OCI-LY1 (cell line): ENCODE data around the gene BRSK1.

Experiments
- H2AFZ ChIP-seq: fragments of 200-600 bp; sonication (generic), shearing (Covaris generic); 2 replicates; pipeline ENCODE4 v1.6.0; 2014; ENCODE audit warnings: antibody characterized with exemption, mild to moderate bottlenecking, low read length
- H3F3A ChIP-seq: fragments of 200-600 bp; sonication (generic), shearing (Covaris generic); 2 replicates; pipeline ENCODE4 v1.6.0; 2014; ENCODE audit warnings: mild to moderate bottlenecking, antibody characterized with exemption, low read length, moderate library complexity; ENCODE audit not compliant: insufficient read depth
- H3K27ac ChIP-seq: fragments of 200-600 bp; sonication (generic); 2 replicates; pipeline ENCODE4 v1.5.1; 2014; ENCODE audit warnings: low read length, mixed run types, mild to moderate bottlenecking, low read depth; ENCODE audit not compliant: poor library complexity, severe bottlenecking
- H3K27me3 ChIP-seq: fragments of 200-600 bp; sonication (generic); 2 replicates; pipeline ENCODE4 v1.6.0; 2014; ENCODE audit warnings: antibody characterized with exemption, mild to moderate bottlenecking, low read length, moderate library complexity; ENCODE audit not compliant: insufficient read depth
- H3K36me3 ChIP-seq: fragments of 200-600 bp; sonication (generic); 2 replicates; pipeline ENCODE4 v1.6.1; 2014; ENCODE audit warnings: mild to moderate bottlenecking, antibody characterized with exemption, low read length, moderate library complexity, mixed read lengths; ENCODE audit not compliant: insufficient read depth
- H3K4me1 ChIP-seq: fragments of 200-600 bp; sonication (generic); 2 replicates; pipeline ENCODE4 v1.5.1; 2014; ENCODE audit warnings: mild to moderate bottlenecking, low read length, moderate library complexity; ENCODE audit not compliant: insufficient read depth, severe bottlenecking
- H3K4me2 ChIP-seq: fragments of 200-600 bp; sonication (generic), shearing (Covaris generic); 2 replicates; pipeline ENCODE4 v1.6.1; 2014; ENCODE audit warnings: low read length
- H3K4me3 ChIP-seq: fragments of 200-600 bp; sonication (generic); 2 replicates; pipeline ENCODE4 v1.5.1; 2014; ENCODE audit warnings: low read length, low read depth, mild to moderate bottlenecking, mixed read lengths; ENCODE audit not compliant: poor library complexity, severe bottlenecking
- H3K79me2 ChIP-seq: fragments of 200-600 bp; shearing (Covaris generic); 2 replicates; pipeline ENCODE4 v1.6.1; 2016; ENCODE audit warnings: mixed run types, low read length, mixed read lengths; ENCODE audit not compliant: insufficient read depth
- H3K9ac ChIP-seq: fragments of 200-600 bp; sonication (generic), shearing (Covaris generic); 2 replicates; pipeline ENCODE4 v1.6.1; 2014; ENCODE audit warnings: mild to moderate bottlenecking, low read length, mixed read lengths
- H3K9me2 ChIP-seq: fragments of 200-600 bp; sonication (generic), shearing (Covaris generic); 2 replicates; pipeline ENCODE4 v1.6.1; 2014; ENCODE audit warnings: low read depth, mild to moderate bottlenecking, low read length, mixed read lengths
- H3K9me3 ChIP-seq: fragments of 200-600 bp; shearing (Covaris generic); 2 replicates; pipeline ENCODE4 v1.6.1; 2014; ENCODE audit warnings: low read length, mixed read lengths
- H4K20me1 ChIP-seq: fragments of 200-600 bp; sonication (generic), shearing (Covaris generic); 2 replicates; pipeline ENCODE4 v1.6.0; 2016; ENCODE audit warnings: mild to moderate bottlenecking, low read length; ENCODE audit not compliant: insufficient read depth
- EZH2 ChIP-seq: fragments of 200-600 bp; sonication (generic), shearing (Covaris generic); IDR thresholded peaks from 2 replicates; pipeline ENCODE4 v1.8.0; 2017; ENCODE audit warnings: borderline replicate concordance, mixed run types, mild to moderate bottlenecking, antibody characterized with exemption, low read length, moderate library complexity, mixed read lengths
- TF ChIP-seq, protein P1 (sequence below): fragments of 200-600 bp; sonication (generic), shearing (Covaris generic); IDR thresholded peaks from 2 replicates; pipeline ENCODE4 v1.5.1; 2017; ENCODE audit warnings: mild to moderate bottlenecking, antibody characterized with exemption, low read length, moderate library complexity, mixed read lengths

Gene BRSK1

DNA sequence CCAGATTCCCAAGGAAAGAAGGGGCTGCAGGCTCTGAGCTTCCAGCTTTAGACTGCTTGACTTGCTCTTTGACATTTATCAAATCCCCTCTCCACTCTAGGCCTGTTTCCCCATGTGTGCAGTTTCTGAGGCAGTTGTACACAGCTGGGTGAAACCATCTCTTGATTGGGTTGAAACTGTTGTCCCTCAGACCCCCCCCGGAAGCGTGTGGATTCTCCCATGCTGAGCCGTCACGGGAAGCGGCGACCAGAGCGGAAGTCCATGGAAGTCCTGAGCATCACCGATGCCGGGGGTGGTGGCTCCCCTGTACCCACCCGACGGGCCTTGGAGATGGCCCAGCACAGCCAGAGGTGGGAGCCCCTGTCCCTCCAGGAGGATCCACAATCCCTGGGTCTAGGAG is 19.7 kb downstream of the BRSK1 start:
- Histone ChIP-seq H3K4me3 (no peak overlapping the region), H3K4me2 (no peak overlapping the region), H3K9me3 (no peaks in the 10 kb centered on the region), H3K36me3 (peaks cover 12% of the 10 kb centered on the region), H4K20me1 (no peaks in the 10 kb centered on the region), H3K9ac (no peak overlapping the region), H3K4me1 (peaks cover 35% of the 10 kb centered on the region), H3F3A (no peaks in the 10 kb centered on the region), H3K9me2 (no peaks in the 10 kb centered on the region), H3K79me2 (no peaks in the 10 kb centered on the region), H2AFZ (no peak overlapping the region), H3K27ac (no peak overlapping the region), H3K27me3 (no peaks in the 10 kb centered on the region)
- TF ChIP-seq EZH2 = no peak

DNA sequence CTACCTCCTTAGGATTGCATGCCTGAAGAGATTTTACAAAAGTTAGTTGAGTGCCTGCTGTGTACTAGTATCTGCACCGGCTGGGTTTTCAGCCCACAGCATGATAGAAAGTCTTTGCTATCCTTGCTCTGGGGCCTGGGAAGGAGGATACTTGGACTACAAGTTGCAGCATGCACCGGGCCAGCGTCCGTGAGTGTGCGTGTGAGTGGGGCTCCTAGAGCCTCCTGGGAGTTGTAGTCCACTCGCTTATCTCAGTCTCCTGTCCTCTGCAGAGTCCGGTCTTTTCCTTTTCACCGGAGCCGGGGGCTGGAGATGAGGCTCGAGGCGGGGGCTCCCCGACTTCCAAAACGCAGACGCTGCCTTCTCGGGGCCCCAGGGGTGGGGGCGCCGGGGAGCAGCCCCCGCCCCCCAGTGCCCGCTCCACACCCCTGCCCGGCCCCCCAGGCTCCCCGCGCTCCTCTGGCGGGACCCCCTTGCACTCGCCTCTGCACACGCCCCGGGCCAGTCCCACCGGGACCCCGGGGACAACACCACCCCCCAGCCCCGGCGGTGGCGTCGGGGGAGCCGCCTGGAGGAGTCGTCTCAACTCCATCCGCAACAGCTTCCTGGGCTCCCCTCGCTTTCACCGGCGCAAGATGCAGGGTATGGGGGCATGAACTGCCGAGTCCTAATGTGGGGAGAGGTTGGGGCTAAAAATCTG is 20.6 kb downstream of the BRSK1 start:
- Histone ChIP-seq H3K9me2 (no peaks in the 10 kb centered on the region), H3K4me3 (no peak overlapping the region), H3K9ac (no peak overlapping the region), H3K9me3 (no peaks in the 10 kb centered on the region), H3K79me2 (no peaks in the 10 kb centered on the region), H3K27ac (no peak overlapping the region), H3K4me2 (no peak overlapping the region), H3F3A (no peaks in the 10 kb centered on the region), H3K36me3 (peaks cover 19% of the 10 kb centered on the region), H2AFZ (no peak overlapping the region), H3K4me1 (peaks cover 28% of the 10 kb centered on the region), H4K20me1 (no peaks in the 10 kb centered on the region), H3K27me3 (no peaks in the 10 kb centered on the region)
- no peak for TF ChIP-seq EZH2
- TF ChIP-seq, protein P1, sequence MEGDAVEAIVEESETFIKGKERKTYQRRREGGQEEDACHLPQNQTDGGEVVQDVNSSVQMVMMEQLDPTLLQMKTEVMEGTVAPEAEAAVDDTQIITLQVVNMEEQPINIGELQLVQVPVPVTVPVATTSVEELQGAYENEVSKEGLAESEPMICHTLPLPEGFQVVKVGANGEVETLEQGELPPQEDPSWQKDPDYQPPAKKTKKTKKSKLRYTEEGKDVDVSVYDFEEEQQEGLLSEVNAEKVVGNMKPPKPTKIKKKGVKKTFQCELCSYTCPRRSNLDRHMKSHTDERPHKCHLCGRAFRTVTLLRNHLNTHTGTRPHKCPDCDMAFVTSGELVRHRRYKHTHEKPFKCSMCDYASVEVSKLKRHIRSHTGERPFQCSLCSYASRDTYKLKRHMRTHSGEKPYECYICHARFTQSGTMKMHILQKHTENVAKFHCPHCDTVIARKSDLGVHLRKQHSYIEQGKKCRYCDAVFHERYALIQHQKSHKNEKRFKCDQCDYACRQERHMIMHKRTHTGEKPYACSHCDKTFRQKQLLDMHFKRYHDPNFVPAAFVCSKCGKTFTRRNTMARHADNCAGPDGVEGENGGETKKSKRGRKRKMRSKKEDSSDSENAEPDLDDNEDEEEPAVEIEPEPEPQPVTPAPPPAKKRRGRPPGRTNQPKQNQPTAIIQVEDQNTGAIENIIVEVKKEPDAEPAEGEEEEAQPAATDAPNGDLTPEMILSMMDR = no peak

DNA sequence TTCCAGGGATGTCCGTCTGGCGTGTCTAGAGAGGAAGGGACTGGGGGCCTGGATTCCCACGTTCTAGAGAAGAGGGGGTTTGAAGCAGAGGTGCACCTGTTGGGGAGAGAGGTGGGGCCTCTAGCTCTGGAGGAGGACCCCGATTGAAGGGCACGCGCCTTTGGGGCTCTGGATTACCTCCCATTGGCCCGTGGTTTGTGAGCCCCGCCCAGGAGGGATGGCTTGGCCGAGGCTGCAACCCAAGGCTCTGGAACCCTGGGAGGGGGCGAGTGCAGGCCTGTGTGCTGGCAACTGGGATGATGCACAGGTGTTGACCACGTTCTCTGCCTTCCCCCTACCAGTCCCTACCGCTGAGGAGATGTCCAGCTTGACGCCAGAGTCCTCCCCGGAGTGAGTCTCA is 21.2 kb downstream of the BRSK1 start:
- Histone ChIP-seq H3K79me2 (no peaks in the 10 kb centered on the region), H3K4me3 (no peak overlapping the region), H3K4me2 (no peak overlapping the region), H2AFZ (no peak overlapping the region), H3K36me3 (peaks cover 23% of the 10 kb centered on the region), H3K27ac (no peak overlapping the region), H3F3A (no peaks in the 10 kb centered on the region), H3K9me3 (no peaks in the 10 kb centered on the region), H3K9me2 (no peaks in the 10 kb centered on the region), H3K27me3 (no peaks in the 10 kb centered on the region), H4K20me1 (no peaks in the 10 kb centered on the region), H3K9ac (no peak overlapping the region), H3K4me1 (peaks cover 31% of the 10 kb centered on the region)
- no peak for TF ChIP-seq EZH2
- TF ChIP-seq, protein P1 = no peak

- Histone ChIP-seq H3K27ac (no peak overlapping the region), H4K20me1 (no peaks in the 10 kb centered on the region), H2AFZ (no peak overlapping the region), H3K36me3 (peaks cover 23% of the 10 kb centered on the region), H3K4me2 (no peak overlapping the region), H3K4me1 (peaks cover 36% of the 10 kb centered on the region), H3K9ac (no peak overlapping the region), H3K4me3 (no peak overlapping the region), H3K9me2 (no peaks in the 10 kb centered on the region), H3F3A (no peaks in the 10 kb centered on the region), H3K9me3 (no peaks in the 10 kb centered on the region), H3K27me3 (no peaks in the 10 kb centered on the region), H3K79me2 (no peaks in the 10 kb centered on the region)
- TF ChIP-seq, protein P1 = no peak
Observed at GRCh38 chr19:55305491-55305890, 21.7 kb downstream of the BRSK1 start.
